Upper lobe of left lung (tissue), 6 donors: ENCODE measurements around the gene PNPLA1. TPM values are rescaled to one million over a fixed set of nuclear protein-coding genes. Genes with fewer than 3 reads are reported as not detected.

Experiments
- ATAC-seq, 2 donors: fragments of 200-7000 bp; cut with Tn5 transposase; one replicate each; pipeline ENCODE4 v1.9.1; 2022; ENCODE audit warnings: mild to moderate bottlenecking in 2 of 2, moderate library complexity in 2 of 2; ENCODE audit not compliant: low FRiP score in 2 of 2
- DNase-seq, 2 donors: peaks; one replicate each; pipeline ENCODE4 v3.0.0-alpha.2; 2019 to 2020
- H3K27ac ChIP-seq, 4 donors: fragments of 200-600 bp; sonication (generic); one replicate each; pipeline ENCODE4 v1.5.1; 2016 to 2019
- H3K27me3 ChIP-seq, 4 donors: fragments of 200-600 bp; sonication (generic); one replicate each; pipeline ENCODE4 v1.5.1; 2017 to 2019
- H3K36me3 ChIP-seq, 4 donors: fragments of 200-600 bp; sonication (generic); one replicate each; pipeline ENCODE4 v1.5.1; 2016 to 2019
- H3K4me1 ChIP-seq, 4 donors: fragments of 200-600 bp; sonication (generic); one replicate each; pipeline ENCODE4 v1.5.1; 2018 to 2019
- H3K4me3 ChIP-seq, 4 donors: fragments of 200-600 bp; sonication (generic); one replicate each; pipeline ENCODE4 v1.5.1; 2017 to 2019; ENCODE audit warnings: mild to moderate bottlenecking in 2 of 4, moderate library complexity in 1 of 4
- H3K9me3 ChIP-seq, 4 donors: fragments of 200-600 bp; sonication (generic); one replicate each; pipeline ENCODE4 v1.5.1; 2018 to 2019
- EP300 ChIP-seq, 4 donors: sonication (generic); formaldehyde crosslinking; IDR thresholded peaks; one replicate each; pipeline ENCODE4 v1.5.1; 2017; ENCODE audit warnings: antibody characterized with exemption in 4 of 4, control low read depth in 2 of 4
- POLR2A ChIP-seq, 4 donors: fragments of 450-650 bp; IDR thresholded peaks; one replicate each; pipeline ENCODE4 v1.5.1; 2016 to 2017; ENCODE audit warnings: antibody characterized with exemption in 4 of 4, mild to moderate bottlenecking in 2 of 4
- POLR2AphosphoS5 ChIP-seq, 2 donors: sonication (generic); formaldehyde crosslinking; IDR thresholded peaks; one replicate each; pipeline ENCODE4 v1.5.1; 2017; ENCODE audit warnings: antibody characterized with exemption in 2 of 2
- WGBS, 2 donors: methylation state at CpG; one replicate each; pipeline ENCODE4 v1.1.5; 2017 to 2018; 5-methylcytosine and 5-hydroxymethylcytosine counted together
- total RNA-seq, 6 donors: library from RNA; depleted of rRNA in 4 of 6; stranded (reverse); fragments of >200 nt in 4 of 6; gene quantifications; one replicate each; pipeline versions ENCODE4 v1.1.0 to v1.2.1, GENCODE V29; 2016 to 2021
- TF ChIP-seq, protein P1 (sequence below), 6 experiments: fragments of 450-650 bp in 4 of 6; fragments of 200-600 bp in 2 of 6; sonication (generic) in 2 of 6; IDR thresholded peaks; one replicate each; pipeline ENCODE4 v1.5.1; 2016 to 2019; ENCODE audit warnings: antibody characterized with exemption in 6 of 6
- donor health status: DM: no; HTN: no; CAD: no; lungs with moderate emphysema.
- donor health status: DM: no; HTN: yes; CAD: no; lungs with severe emphysema.

The PNPLA1 gene, protein sequence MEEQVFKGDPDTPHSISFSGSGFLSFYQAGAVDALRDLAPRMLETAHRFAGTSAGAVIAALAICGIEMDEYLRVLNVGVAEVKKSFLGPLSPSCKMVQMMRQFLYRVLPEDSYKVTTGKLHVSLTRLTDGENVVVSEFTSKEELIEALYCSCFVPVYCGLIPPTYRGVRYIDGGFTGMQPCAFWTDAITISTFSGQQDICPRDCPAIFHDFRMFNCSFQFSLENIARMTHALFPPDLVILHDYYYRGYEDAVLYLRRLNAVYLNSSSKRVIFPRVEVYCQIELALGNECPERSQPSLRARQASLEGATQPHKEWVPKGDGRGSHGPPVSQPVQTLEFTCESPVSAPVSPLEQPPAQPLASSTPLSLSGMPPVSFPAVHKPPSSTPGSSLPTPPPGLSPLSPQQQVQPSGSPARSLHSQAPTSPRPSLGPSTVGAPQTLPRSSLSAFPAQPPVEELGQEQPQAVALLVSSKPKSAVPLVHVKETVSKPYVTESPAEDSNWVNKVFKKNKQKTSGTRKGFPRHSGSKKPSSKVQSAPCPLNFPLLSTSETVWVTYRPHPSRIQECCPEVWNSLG
- total RNA-seq = under 1 TPM in 3 of 6 donors, not detected in 3; 0.14 to 0.61 (median 0.30) TPM

DNA sequence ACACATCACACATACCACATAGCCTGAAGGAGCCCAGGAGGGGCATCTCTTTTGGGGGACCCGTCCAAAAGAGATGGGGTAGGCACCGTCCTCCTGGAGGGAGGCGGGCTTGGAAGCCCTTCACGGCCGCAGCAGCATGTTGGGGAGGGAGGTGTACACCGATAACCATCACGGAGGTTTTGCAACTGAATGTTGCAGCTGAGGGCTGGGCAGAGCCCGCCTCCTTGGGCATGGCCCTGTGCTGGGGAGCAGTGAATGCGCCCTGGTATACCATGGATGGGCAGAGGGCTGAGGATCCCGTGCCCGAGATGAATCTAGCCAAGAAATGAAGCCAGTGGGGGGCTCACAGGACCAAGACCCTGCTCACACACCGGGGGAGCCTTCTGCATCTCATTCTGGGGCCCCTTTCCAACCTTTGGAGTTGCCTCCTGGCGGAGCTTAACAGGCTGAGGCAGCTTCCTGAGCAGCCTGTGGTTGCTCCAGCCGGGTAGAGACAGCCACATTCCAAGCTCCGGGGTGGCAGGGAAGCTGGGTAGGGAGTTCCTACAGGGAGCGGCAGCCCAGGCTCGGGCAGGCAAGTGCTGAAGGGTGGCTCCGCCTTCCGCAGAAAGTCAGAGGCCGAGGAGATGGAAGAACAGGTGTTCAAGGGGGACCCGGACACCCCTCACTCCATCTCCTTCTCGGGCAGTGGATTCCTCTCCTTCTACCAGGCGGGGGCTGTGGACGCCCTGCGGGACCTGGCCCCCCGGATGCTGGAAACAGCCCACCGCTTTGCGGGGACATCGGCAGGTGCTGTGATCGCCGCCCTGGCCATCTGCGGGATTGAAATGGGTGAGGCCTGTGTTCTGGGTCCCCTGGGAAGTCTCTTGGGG, at the start of gene PNPLA1:
Gene PNPLA1, plus strand, starts transcription at position 227 of the 872 bp plus-strand sequence. Its CDS starts 400 bp downstream, at position 627.
- WGBS, 2 donors = 72 to 76% methylated on average over 22 to 32 of the region's 32 CpGs
- TF ChIP-seq, protein P1, sequence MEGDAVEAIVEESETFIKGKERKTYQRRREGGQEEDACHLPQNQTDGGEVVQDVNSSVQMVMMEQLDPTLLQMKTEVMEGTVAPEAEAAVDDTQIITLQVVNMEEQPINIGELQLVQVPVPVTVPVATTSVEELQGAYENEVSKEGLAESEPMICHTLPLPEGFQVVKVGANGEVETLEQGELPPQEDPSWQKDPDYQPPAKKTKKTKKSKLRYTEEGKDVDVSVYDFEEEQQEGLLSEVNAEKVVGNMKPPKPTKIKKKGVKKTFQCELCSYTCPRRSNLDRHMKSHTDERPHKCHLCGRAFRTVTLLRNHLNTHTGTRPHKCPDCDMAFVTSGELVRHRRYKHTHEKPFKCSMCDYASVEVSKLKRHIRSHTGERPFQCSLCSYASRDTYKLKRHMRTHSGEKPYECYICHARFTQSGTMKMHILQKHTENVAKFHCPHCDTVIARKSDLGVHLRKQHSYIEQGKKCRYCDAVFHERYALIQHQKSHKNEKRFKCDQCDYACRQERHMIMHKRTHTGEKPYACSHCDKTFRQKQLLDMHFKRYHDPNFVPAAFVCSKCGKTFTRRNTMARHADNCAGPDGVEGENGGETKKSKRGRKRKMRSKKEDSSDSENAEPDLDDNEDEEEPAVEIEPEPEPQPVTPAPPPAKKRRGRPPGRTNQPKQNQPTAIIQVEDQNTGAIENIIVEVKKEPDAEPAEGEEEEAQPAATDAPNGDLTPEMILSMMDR (IDR thresholded peaks at IDR 0.05) = no peak
- TF ChIP-seq POLR2A (IDR thresholded peaks at IDR 0.05) (no peak), POLR2AphosphoS5 (IDR thresholded peaks at IDR 0.05) (no peak), EP300 (IDR thresholded peaks at IDR 0.05) (no peak)
- Histone ChIP-seq H3K36me3 (no peaks in the 10 kb centered on the region), H3K27me3 (no peaks in the 10 kb centered on the region), H3K27ac (no peak within 1 kb of the TSS), H3K4me1 (no peaks in the 10 kb centered on the region), H3K4me3 (no peak within 1 kb of the TSS), H3K9me3 (peaks cover 0 to 8% (median 8%) of the 10 kb centered on the region in 4 donors)
- DNase-seq (peak in 1 of 2 donors; percentile 59), ATAC-seq (no peak)

DNA sequence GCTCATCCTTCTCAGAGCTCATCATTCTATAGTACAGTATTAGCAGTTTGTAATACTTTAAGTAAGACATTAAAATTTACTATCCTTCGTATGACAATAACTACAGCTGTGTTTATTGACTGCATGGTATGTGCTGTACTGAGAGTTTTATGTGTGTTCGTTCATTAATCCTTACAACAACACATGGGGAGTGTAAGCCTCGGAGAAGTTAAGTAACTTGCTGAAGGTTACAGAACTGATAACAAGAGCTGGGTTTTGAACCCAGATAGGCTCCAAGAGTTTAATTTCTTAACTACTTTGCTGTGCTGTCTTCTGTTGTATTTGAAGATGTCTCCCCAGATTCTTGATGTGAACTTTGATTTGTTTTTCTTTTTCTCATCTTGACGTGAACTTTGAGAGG, 49.6 kb upstream of the PNPLA1 start:
- TF ChIP-seq POLR2A (IDR thresholded peaks at IDR 0.05) (no peak), EP300 (IDR thresholded peaks at IDR 0.05) (no peak), POLR2AphosphoS5 (IDR thresholded peaks at IDR 0.05) (no peak)
- TF ChIP-seq, protein P1 (IDR thresholded peaks at IDR 0.05) = no peak
- H3K36me3 ChIP-seq = peaks cover 13 to 95% (median 55%) of the 10 kb centered on the region in 4 donors
- no peaks in the 10 kb centered on the region for H3K27me3 ChIP-seq
- peaks cover 0 to 11% (median 9%) of the 10 kb centered on the region in 4 donors for H3K4me1 ChIP-seq
- WGBS, 2 donors = 89 to 93% methylated on average over 4 of the region's 4 CpGs
- ATAC-seq (no peak), DNase-seq (no peak)
- H3K27ac ChIP-seq = no peak overlapping the region
- H3K9me3 ChIP-seq = no peaks in the 10 kb centered on the region
- no peak overlapping the region for H3K4me3 ChIP-seq

DNA sequence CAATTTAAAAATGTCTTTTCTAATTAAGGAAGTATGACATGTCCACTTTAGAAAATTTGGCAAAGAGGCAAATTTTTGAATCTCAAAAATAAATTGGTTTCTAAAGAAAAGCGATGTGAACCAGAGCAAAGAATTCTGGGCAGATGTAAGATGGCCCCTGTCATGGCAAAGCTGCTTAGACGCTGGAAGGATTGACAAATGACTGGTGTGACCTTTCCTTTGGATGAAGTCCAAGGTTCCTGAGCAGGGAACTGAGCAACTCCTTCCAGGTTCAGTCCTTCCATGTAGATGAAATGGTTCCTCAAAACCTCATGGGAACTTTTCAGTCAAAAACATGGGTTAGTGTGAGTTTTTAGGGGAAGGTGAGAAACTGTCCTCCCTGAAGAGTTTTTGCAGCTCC, 48.2 kb upstream of the PNPLA1 start:
- H3K9me3 ChIP-seq = no peaks in the 10 kb centered on the region
- no peak overlapping the region for H3K4me3 ChIP-seq
- TF ChIP-seq EP300 (IDR thresholded peaks at IDR 0.05) = no peak
- no peak for TF ChIP-seq POLR2A (IDR thresholded peaks at IDR 0.05)
- no peak for TF ChIP-seq POLR2AphosphoS5 (IDR thresholded peaks at IDR 0.05)
- TF ChIP-seq, protein P1 (IDR thresholded peaks at IDR 0.05) = no peak
- ATAC-seq (no peak), DNase-seq (no peak)
- no peaks in the 10 kb centered on the region for H3K27me3 ChIP-seq
- H3K36me3 ChIP-seq = peaks cover 14 to 97% (median 48%) of the 10 kb centered on the region in 4 donors
- H3K4me1 ChIP-seq = peaks cover 0 to 12% (median 10%) of the 10 kb centered on the region in 4 donors
- 73 to 74% methylated on average over 2 of the region's 2 CpGs for WGBS, 2 donors
- no peak overlapping the region for H3K27ac ChIP-seq

DNA sequence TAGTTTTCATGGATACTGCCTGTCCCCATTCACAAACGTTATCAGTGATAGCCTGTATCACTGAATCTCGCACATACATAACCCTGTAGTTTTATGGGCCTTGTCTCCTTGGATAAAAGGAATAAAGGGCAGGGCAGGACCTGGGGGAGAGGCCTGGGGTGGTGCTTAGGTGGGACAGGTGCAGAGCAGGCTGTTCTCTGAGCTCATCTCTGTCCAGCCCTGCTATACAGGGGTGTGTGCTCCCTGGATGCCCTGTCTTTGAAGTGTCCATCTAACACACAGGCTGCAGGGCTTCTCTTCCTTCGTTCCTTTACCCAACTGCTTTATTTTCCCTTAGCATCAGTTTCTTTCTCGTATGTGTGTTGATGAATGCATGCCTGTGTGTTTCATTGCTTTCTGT, 46.9 kb upstream of the PNPLA1 start:
- Histone ChIP-seq H3K9me3 (no peaks in the 10 kb centered on the region), H3K4me1 (peaks cover 0 to 16% (median 11%) of the 10 kb centered on the region in 4 donors), H3K27ac (no peak overlapping the region), H3K4me3 (no peak overlapping the region), H3K27me3 (no peaks in the 10 kb centered on the region), H3K36me3 (peaks cover 14 to 97% (median 39%) of the 10 kb centered on the region in 4 donors)
- 83 to 88% methylated on average over 4 of the region's 4 CpGs for WGBS, 2 donors
- ATAC-seq (no peak), DNase-seq (no peak)
- TF ChIP-seq, protein P1 (IDR thresholded peaks at IDR 0.05) = no peak
- TF ChIP-seq EP300 (IDR thresholded peaks at IDR 0.05) (no peak), POLR2AphosphoS5 (IDR thresholded peaks at IDR 0.05) (no peak), POLR2A (IDR thresholded peaks at IDR 0.05) (no peak)
